Liver (tissue), 9 donors: ENCODE results near the gene FLYWCH2. TPM values are rescaled to one million over a fixed set of nuclear protein-coding genes. Genes with fewer than 3 reads are reported as not detected.

Source experiments
- DNase-seq: peaks from one replicate; pipeline ENCODE4 v3.0.0-alpha.2; 2017; ENCODE audit warnings: low spot score
- H3K27ac ChIP-seq, 2 donors: one replicate each; pipeline ENCODE4 v1.7.0; 2013; ENCODE audit warnings: inconsistent platforms in 2 of 2, low read length in 2 of 2, control low read depth in 1 of 2, low read depth in 1 of 2, mild to moderate bottlenecking in 1 of 2
- H3K27me3 ChIP-seq, 4 donors: one replicate each; pipeline versions ENCODE4 v1.6.1 to v1.7.0; 2013; ENCODE audit warnings: low read length in 3 of 4, inconsistent platforms in 1 of 4, mild to moderate bottlenecking in 1 of 4, moderate library complexity in 1 of 4; ENCODE audit not compliant: control insufficient read depth in 4 of 4, insufficient read depth in 4 of 4
- H3K36me3 ChIP-seq, 4 donors: one replicate each; pipeline versions ENCODE4 v1.6.1 to v1.7.0; 2013; ENCODE audit warnings: low read length in 3 of 4, mild to moderate bottlenecking in 3 of 4, low read depth in 1 of 4, moderate library complexity in 1 of 4; ENCODE audit not compliant: control insufficient read depth in 4 of 4, insufficient read depth in 3 of 4
- H3K4me1 ChIP-seq, 4 donors: one replicate each; pipeline versions ENCODE4 v1.6.1 to v1.7.0; 2013; ENCODE audit warnings: low read length in 3 of 4, mild to moderate bottlenecking in 3 of 4, moderate library complexity in 1 of 4; ENCODE audit not compliant: control insufficient read depth in 4 of 4, insufficient read depth in 4 of 4
- H3K4me3 ChIP-seq, 3 donors: one replicate each; pipeline versions ENCODE4 v1.6.1 to v1.7.0; 2013; ENCODE audit warnings: low read length in 3 of 3, control low read depth in 1 of 3, low read depth in 1 of 3, mild to moderate bottlenecking in 1 of 3
- H3K9ac ChIP-seq, 2 donors: one replicate each; pipeline ENCODE4 v1.7.0; 2013; ENCODE audit warnings: low read length in 2 of 2, mild to moderate bottlenecking in 2 of 2, moderate library complexity in 2 of 2, control low read depth in 1 of 2, low read depth in 1 of 2
- H3K9me3 ChIP-seq, 4 donors: one replicate each; pipeline versions ENCODE4 v1.6.1 to v1.7.0; 2013; ENCODE audit warnings: low read length in 3 of 4; ENCODE audit not compliant: control insufficient read depth in 4 of 4
- ATF3 ChIP-seq: IDR thresholded peaks from 2 replicates; pipeline ENCODE4 v1.6.1; 2016; ENCODE audit warnings: antibody characterized with exemption
- CTCF ChIP-seq: fragments of 150-350 bp; IDR thresholded peaks from 2 replicates; pipeline ENCODE4 v1.5.1; 2017; ENCODE audit warnings: improper control_type of control experiment, low read depth, low read length; ENCODE audit not compliant: missing input control
- FOXA1 ChIP-seq: IDR thresholded peaks from 2 replicates; pipeline ENCODE4 v1.6.1; 2016; ENCODE audit warnings: antibody characterized with exemption
- FOXA2 ChIP-seq: IDR thresholded peaks from 2 replicates; pipeline ENCODE4 v1.6.1; 2016; ENCODE audit warnings: antibody characterized with exemption
- GABPA ChIP-seq, 2 donors: IDR thresholded peaks in 1 of 2; conservative IDR thresholded peaks in 1 of 2; 2 replicates each; pipeline ENCODE4 v1.6.1; 2016; ENCODE audit warnings: antibody characterized with exemption in 2 of 2, mild to moderate bottlenecking in 1 of 2, moderate library complexity in 1 of 2
- HNF4A ChIP-seq, 2 donors: conservative IDR thresholded peaks; 2 replicates each; pipeline ENCODE4 v1.6.1; 2016; ENCODE audit warnings: antibody characterized with exemption in 2 of 2, mild to moderate bottlenecking in 2 of 2
- HNF4G ChIP-seq: IDR thresholded peaks from 2 replicates; pipeline ENCODE4 v1.6.1; 2016; ENCODE audit warnings: antibody characterized with exemption
- JUND ChIP-seq, 2 donors: IDR thresholded peaks; 2 replicates each; pipeline ENCODE4 v1.6.1; 2016; ENCODE audit warnings: antibody characterized with exemption in 2 of 2
- MAX ChIP-seq: IDR thresholded peaks from 2 replicates; pipeline ENCODE4 v1.6.1; 2016; ENCODE audit warnings: antibody characterized with exemption
- NR2F2 ChIP-seq: IDR thresholded peaks from 2 replicates; pipeline ENCODE4 v1.6.1; 2016; ENCODE audit warnings: antibody characterized with exemption
- RAD21 ChIP-seq, 2 donors: IDR thresholded peaks; 2 replicates each; pipeline ENCODE4 v1.6.1; 2016; ENCODE audit warnings: antibody characterized with exemption in 2 of 2, mild to moderate bottlenecking in 2 of 2
- REST ChIP-seq: IDR thresholded peaks from 2 replicates; pipeline ENCODE4 v1.6.1; 2016; ENCODE audit warnings: antibody characterized with exemption, mild to moderate bottlenecking
- RXRA ChIP-seq, 2 donors: IDR thresholded peaks; 2 replicates each; pipeline ENCODE4 v1.6.1; 2017 to 2018; ENCODE audit warnings: antibody characterized with exemption in 2 of 2, mild to moderate bottlenecking in 1 of 2
- SP1 ChIP-seq: IDR thresholded peaks from 2 replicates; pipeline ENCODE4 v1.6.1; 2018; ENCODE audit warnings: antibody characterized with exemption, mild to moderate bottlenecking
- TAF1 ChIP-seq: conservative IDR thresholded peaks from 2 replicates; pipeline ENCODE4 v1.6.1; 2016; ENCODE audit warnings: antibody characterized with exemption, mild to moderate bottlenecking
- YY1 ChIP-seq: IDR thresholded peaks from 2 replicates; pipeline ENCODE4 v1.6.1; 2016; ENCODE audit warnings: antibody characterized with exemption, mild to moderate bottlenecking
- WGBS: extraction: QIAGEN DNeasy Blood & Tissue Kit; methylation state at CpG from one replicate; pipeline ENCODE4 v1.1.7; 2013; 5-methylcytosine and 5-hydroxymethylcytosine counted together
- polyA plus RNA-seq, 2 donors: library from polyadenylated mRNA; stranded (reverse) in 1 of 2; unstranded in 1 of 2; fragments of 200-250 nt in 1 of 2; fragments of >200 nt in 1 of 2; fragmentation: Nextera tagmentation in 1 of 2; extraction: Ambion mirVana in 1 of 2; gene quantifications; one replicate each; pipeline versions ENCODE4 v1.2.1 to v1.2.3, GENCODE V29; 2013 to 2015
- total RNA-seq, 2 donors: library from RNA; depleted of rRNA; stranded (reverse); fragments of >200 nt; gene quantifications; one replicate each; pipeline ENCODE4 v1.2.3, GENCODE V29; 2014
- donor health status: healthy.
- donor health status: healthy.
- donor health status: healthy.
- donor health status: healthy.
- donor health status: healthy.

FLYWCH2 gene
- total and polyA plus RNA-seq, 4 donors = 4.9 to 21.0 (median 8.6) TPM

- Histone ChIP-seq H3K9ac (no peak overlapping the region), H3K27ac (no peak overlapping the region), H3K9me3 (peaks cover 0 to 15% (median under 1%) of the 10 kb centered on the region in 4 donors), H3K36me3 (no peaks in the 10 kb centered on the region), H3K4me1 (peaks cover 0 to 5% (median under 1%) of the 10 kb centered on the region in 4 donors), H3K27me3 (peaks cover 0 to 2% (median 0%) of the 10 kb centered on the region in 4 donors), H3K4me3 (no peak overlapping the region)
- DNase-seq = no peak
- WGBS = 76% methylated on average over 24 of the region's 24 CpGs
- TF ChIP-seq MAX = no peak
- no peak for TF ChIP-seq HNF4G
- no peak for TF ChIP-seq FOXA2
- TF ChIP-seq FOXA1 = no peak
- TF ChIP-seq REST = no peak
- TF ChIP-seq HNF4A (conservative IDR thresholded peaks at IDR 0.05) = no peak
- TF ChIP-seq ATF3 = no peak
- TF ChIP-seq JUND (IDR thresholded peaks at IDR 0.05) = no peak
- TF ChIP-seq TAF1 = no peak
- no peak for TF ChIP-seq YY1
- TF ChIP-seq SP1 = no peak
- TF ChIP-seq RXRA (IDR thresholded peaks at IDR 0.05) = no peak
- no peak for TF ChIP-seq RAD21 (IDR thresholded peaks at IDR 0.05)
- no peak for TF ChIP-seq NR2F2
- no peak for TF ChIP-seq GABPA (IDR thresholded peaks at IDR 0.05 in 1 of 2, conservative IDR thresholded peaks at IDR 0.05 in 1 of 2)
- TF ChIP-seq CTCF = no peak
These were observed 26.1 kb upstream of the FLYWCH2 start for GRCh38 chr16:2856686-2857450.
